Adrenal gland (tissue), 19 donors: ENCODE measurements around the gene KIT. TPM values are rescaled to one million over a fixed set of nuclear protein-coding genes. Genes with fewer than 3 reads are reported as not detected.
A peak's percentile ranks its signal among the peaks of the same experiment; 100 is the strongest.

Source experiments
- DNase-seq, 7 donors: peaks; one replicate each; pipeline ENCODE4 v3.0.0-alpha.2; 2019 to 2020
- H3K27ac ChIP-seq, 5 donors: fragments of 200-600 bp; sonication (generic) in 4 of 5; 1 replicate in 3 of 5; 2 replicates in 2 of 5; pipeline versions ENCODE4 v1.5.1 to v1.8.0; 2016 to 2020; ENCODE audit warnings: mild to moderate bottlenecking in 1 of 5
- H3K27me3 ChIP-seq: fragments of 200-600 bp; 2 replicates; pipeline ENCODE4 v1.8.0; 2021
- H3K36me3 ChIP-seq, 2 donors: fragments of 200-600 bp; replicated peaks in 1 of 2; 1 replicate in 1 of 2; 2 replicates in 1 of 2; pipeline versions ENCODE4 v1.5.1 to v1.8.0; 2018 to 2022
- H3K4me1 ChIP-seq, 2 donors: fragments of 200-600 bp; replicated peaks in 1 of 2; 1 replicate in 1 of 2; 2 replicates in 1 of 2; pipeline versions ENCODE4 v1.5.1 to v1.8.0; 2018 to 2021
- H3K4me3 ChIP-seq, 4 donors: fragments of 200-600 bp; sonication (generic) in 3 of 4; one replicate each; pipeline ENCODE4 v1.5.1; 2016 to 2018
- H3K9me3 ChIP-seq, 3 donors: fragments of 200-600 bp; sonication (generic) in 1 of 3; replicated peaks in 1 of 3; 1 replicate in 2 of 3; 2 replicates in 1 of 3; pipeline versions ENCODE4 v1.5.1 to v1.8.0; 2016 to 2021
- CTCF ChIP-seq, 6 experiments: fragments of 450-650 bp in 4 of 6; fragments of 200-600 bp in 2 of 6; sonication (generic) in 1 of 6; IDR thresholded peaks; 1 replicate in 5 of 6; 2 replicates in 1 of 6; pipeline versions ENCODE4 v1.5.1 to v1.8.0; 2016 to 2021; ENCODE audit warnings: antibody characterized with exemption in 6 of 6, mild to moderate bottlenecking in 2 of 6, moderate library complexity in 1 of 6
- POLR2A ChIP-seq, 2 donors: fragments of 450-650 bp; IDR thresholded peaks; one replicate each; pipeline ENCODE4 v1.6.1; 2017; ENCODE audit warnings: antibody characterized with exemption in 2 of 2, mild to moderate bottlenecking in 2 of 2, moderate library complexity in 1 of 2
- WGBS, 4 donors: extraction: QIAGEN DNeasy Blood & Tissue Kit in 2 of 4; methylation state at CpG; one replicate each; pipeline versions ENCODE4 v1.1.5 to v1.1.7; 2013 to 2017; 5-methylcytosine and 5-hydroxymethylcytosine counted together
- intact Hi-C, 2 donors: fragments of 100-400 bp; cut with DNase I; formaldehyde crosslinking; loops; one replicate each; pipeline versions ENCODE4 v1.14.1 to v1.15.0; 2022 to 2023
- long read RNA-seq, 10 donors: library from polyadenylated mRNA in 3 of 10; unstranded in 2 of 10; stranded (forward) in 1 of 10; transcript quantifications; one replicate each; pipeline ENCODE4 v2.0.0 and lab custom pipeline, GENCODE V29; 2021 to 2026
- polyA plus RNA-seq, 3 donors: library from polyadenylated mRNA; stranded (reverse); fragments of 200-250 nt in 2 of 3; fragments of 350-450 nt in 1 of 3; fragmentation: Illumina TruSeq in 1 of 3; extraction: RNeasy Lipid Tissue Mini Kit (QIAGEN cat#74804) in 1 of 3; gene quantifications; one replicate each; pipeline ENCODE4 v1.2.3, GENCODE V29; 2013 to 2014
- total RNA-seq, 9 donors: library from RNA; depleted of rRNA in 4 of 9; stranded (reverse); fragments of >200 nt in 4 of 9; fragments of 120-200 nt in 1 of 9; fragmentation: NEBNext Ultra II Directional in 1 of 9; extraction: Animal tissue kit (Norgen Biotek cat#: 25700) in 1 of 9; gene quantifications; one replicate each; pipeline versions ENCODE4 v1.1.0 to v1.2.4, GENCODE V29; 2013 to 2023
- donor health status: healthy with polysubstance abuse.
- donor health status: Bipolar disorder and iron deficiency.
- donor health status: DM: yes; HTN: yes; CAD: no.
- donor health status: DM: no; HTN: no; CAD: no.
- donor health status: DM: no; HTN: no; CAD: no.
- donor health status: DM: yes; HTN: yes; CAD: no.

The KIT gene
- 1 to 10 TPM in 7 of 9 donors, under 1 TPM in 2; 0.54 to 5.3 (median 2.3) TPM for total RNA-seq
- polyA plus RNA-seq = under 1 TPM; 0.40 to 0.66 (median 0.40) TPM
- long read RNA-seq, donor 1 = 0 reads
- long read RNA-seq, donor 2 = 0 reads
- long read RNA-seq, donor 3, partial matches to known transcripts = 0 of 1 reads
- long read RNA-seq, donor 3, other reads (novel, unspliced or antisense) = 0 of 1 reads
- long read RNA-seq, donor 4 = 0 reads
- long read RNA-seq, donor 5 = 0 reads
- long read RNA-seq, donor 6 = 0 reads
- long read RNA-seq, donor 7 = 0 reads
- long read RNA-seq, donor 8, partial matches to known transcripts = 0 of 2 reads
- long read RNA-seq, donor 8, other reads (novel, unspliced or antisense) = 0 of 2 reads
- long read RNA-seq, donor 9 = 0 reads
- long read RNA-seq, donor 10 = 0 reads

- Histone ChIP-seq H3K27ac (no peak within 1 kb of the TSS), H3K4me1 (peaks cover 10 to 29% of the 10 kb centered on the region in 2 donors), H3K36me3 (no peaks in the 10 kb centered on the region), H3K4me3 (peak within 1 kb of the TSS in 2 of 4 donors; percentile 50 to 63), H3K9me3 (no peaks in the 10 kb centered on the region), H3K27me3 (no peaks in the 10 kb centered on the region)
- TF ChIP-seq POLR2A (IDR thresholded peaks at IDR 0.05) (no peak), CTCF (IDR thresholded peaks at IDR 0.05) (no peak)
- intact Hi-C loops = no loop called here
- peak in 5 of 7 donors; percentile 8 to 37 (median 24) for DNase-seq
- WGBS, 4 donors = 0 to 1% (median 1%) methylated on average over 11 to 72 of the region's 72 CpGs
Observed at GRCh38 chr4:54657551-54658251, at the start of gene KIT. TSS of gene KIT (plus strand) at chr4:54657957. CDS start at chr4:54658015, 58 bp downstream.

GRCh38 chr4:54609310-54609709 lies 48.4 kb upstream of the KIT start:
- 87 to 94% (median 92%) methylated on average over 1 of the region's 1 CpG for WGBS, 4 donors
- Histone ChIP-seq H3K4me3 (no peak overlapping the region), H3K27me3 (no peaks in the 10 kb centered on the region), H3K9me3 (no peaks in the 10 kb centered on the region), H3K36me3 (no peaks in the 10 kb centered on the region), H3K4me1 (no peaks in the 10 kb centered on the region), H3K27ac (no peak overlapping the region)
- intact Hi-C loops = no loop called here
- TF ChIP-seq CTCF (IDR thresholded peaks at IDR 0.05) = no peak
- no peak for TF ChIP-seq POLR2A (IDR thresholded peaks at IDR 0.05)
- no peak for DNase-seq

DNA sequence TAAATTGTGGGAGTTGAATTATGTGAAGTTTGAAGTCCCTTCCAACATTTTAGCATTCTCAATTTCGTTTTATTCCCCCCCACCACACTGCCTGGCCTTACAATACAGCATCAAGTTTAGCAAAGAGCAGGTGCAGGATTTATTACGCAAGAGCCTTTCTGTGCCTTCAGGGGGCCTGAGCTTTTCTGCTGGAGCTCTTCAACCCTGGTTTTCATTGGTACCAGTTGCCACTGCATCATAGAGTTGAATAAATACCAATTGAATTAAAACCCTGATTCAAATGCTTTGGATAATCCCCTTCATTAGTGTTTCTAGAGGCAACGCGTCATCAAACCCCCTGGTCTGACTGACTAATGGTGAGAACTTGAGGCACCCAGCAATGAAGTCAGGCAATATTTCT lies 43.6 kb upstream of the KIT start:
- Histone ChIP-seq H3K9me3 (no peaks in the 10 kb centered on the region), H3K27me3 (no peaks in the 10 kb centered on the region), H3K27ac (no peak overlapping the region), H3K36me3 (no peaks in the 10 kb centered on the region), H3K4me3 (no peak overlapping the region), H3K4me1 (no peaks in the 10 kb centered on the region)
- DNase-seq = no peak
- intact Hi-C loops = no loop called here
- WGBS, 4 donors = 80 to 85% (median 83%) methylated on average over 4 of the region's 4 CpGs
- no peak for TF ChIP-seq POLR2A (IDR thresholded peaks at IDR 0.05)
- no peak for TF ChIP-seq CTCF (IDR thresholded peaks at IDR 0.05)

DNA sequence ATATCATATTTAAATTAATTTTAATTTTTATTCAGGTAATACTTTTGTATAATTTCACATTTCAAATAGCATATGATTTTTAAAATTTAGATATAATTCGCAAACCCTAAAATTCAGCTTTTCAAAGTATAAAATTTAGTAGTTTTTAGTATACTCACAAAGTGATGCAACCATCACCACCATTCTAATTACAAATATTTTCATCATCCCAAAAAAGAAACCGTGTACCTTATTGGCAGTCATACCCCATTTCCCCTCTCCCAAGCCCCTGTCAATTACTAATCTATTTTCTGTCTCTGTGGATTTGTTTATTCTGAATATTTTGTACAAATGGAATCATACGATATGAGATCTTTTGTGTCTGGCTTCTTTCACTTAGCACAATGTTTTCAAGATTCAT lies 37.0 kb upstream of the KIT start:
- intact Hi-C loops = no loop called here
- Histone ChIP-seq H3K4me3 (no peak overlapping the region), H3K36me3 (no peaks in the 10 kb centered on the region), H3K27ac (no peak overlapping the region), H3K27me3 (no peaks in the 10 kb centered on the region), H3K4me1 (peaks cover 0 to 1% of the 10 kb centered on the region in 2 donors), H3K9me3 (no peaks in the 10 kb centered on the region)
- DNase-seq = no peak
- TF ChIP-seq POLR2A (IDR thresholded peaks at IDR 0.05) (no peak), CTCF (IDR thresholded peaks at IDR 0.05) (no peak)
- 88 to 96% (median 93%) methylated on average over 3 of the region's 3 CpGs for WGBS, 4 donors
